H1 (cell line): ENCODE data around the gene L3MBTL1. TPM values are rescaled to one million over a fixed set of nuclear protein-coding genes. Genes with fewer than 3 reads are reported as not detected.

ENCODE experiments used
- CTCF ChIA-PET: fragments of 300-600 bp; sonication (Branson Sonifier 250); formaldehyde crosslinking; loops from one replicate; lab custom pipeline; 2021; ENCODE audit not compliant: partially characterized antibody; lab: Charles Lee
- POLR2A ChIA-PET: fragments of 300-600 bp; sonication (Branson Sonifier 250); formaldehyde crosslinking; loops from one replicate; lab custom pipeline; 2021; ENCODE audit warnings: inconsistent platforms; ENCODE audit not compliant: partially characterized antibody; lab: Charles Lee
- DNase-seq, 2 experiments: peaks; one replicate each; pipeline versions ENCODE4 v3.0.0 to v3.0.0-alpha.2; 2010 to 2022; ENCODE audit warnings: low spot score in 2 of 2, low read depth in 1 of 2, mixed read lengths in 1 of 2
- FAIRE-seq: peaks from 2 replicates; lab custom pipeline; 2011; peaks lifted over from hg19 to GRCh38; lab: Jason Lieb, UNC
- H2AFZ ChIP-seq: 2 replicates; pipeline ENCODE4 v1.8.1; 2012; ENCODE audit warnings: low read length, inconsistent platforms
- H2AK5ac ChIP-seq: 2 replicates; pipeline ENCODE4 v1.6.1; 2013; ENCODE audit warnings: low read depth, low read length
- H2BK120ac ChIP-seq: replicated peaks from 2 replicates; pipeline ENCODE3; 2013; ENCODE audit warnings: low read depth, low read length, inconsistent platforms
- H2BK12ac ChIP-seq: 2 replicates; pipeline ENCODE4 v1.6.1; 2013; ENCODE audit warnings: low read depth, low read length
- H2BK15ac ChIP-seq: 2 replicates; pipeline ENCODE4 v1.6.1; 2013; ENCODE audit warnings: low read length
- H2BK20ac ChIP-seq: 2 replicates; pipeline ENCODE4 v1.6.1; 2013; ENCODE audit warnings: low read length
- H2BK5ac ChIP-seq: 2 replicates; pipeline ENCODE4 v1.6.1; 2013; ENCODE audit warnings: low read depth, low read length
- H3K14ac ChIP-seq: 2 replicates; pipeline ENCODE4 v1.6.1; 2013; ENCODE audit warnings: inconsistent platforms; ENCODE audit not compliant: insufficient read length
- H3K18ac ChIP-seq: 2 replicates; pipeline ENCODE4 v1.6.1; 2013; ENCODE audit warnings: low read length; ENCODE audit errors: extremely low read depth
- H3K23ac ChIP-seq: 2 replicates; pipeline ENCODE4 v1.6.1; 2013; ENCODE audit warnings: inconsistent platforms; ENCODE audit not compliant: insufficient read length
- H3K23me2 ChIP-seq: 2 replicates; pipeline ENCODE4 v1.6.1; 2013; ENCODE audit warnings: low read depth, low read length
- H3K27ac ChIP-seq: 2 replicates; pipeline ENCODE4 v1.6.1; 2011; ENCODE audit warnings: low read depth, low read length, inconsistent platforms
- H3K27me3 ChIP-seq, 4 experiments: replicated peaks in 1 of 4; 1 replicate in 1 of 4; 2 replicates in 3 of 4; pipeline versions ENCODE4 v1.6.1 to v1.8.1; 2011 to 2013; ENCODE audit warnings: low read length in 3 of 4, mild to moderate bottlenecking in 3 of 4, inconsistent platforms in 2 of 4, mixed read lengths in 2 of 4, moderate library complexity in 1 of 4; ENCODE audit not compliant: control insufficient read depth in 3 of 4, insufficient read depth in 3 of 4; ENCODE audit errors: extremely low read depth in 1 of 4
- H3K36me3 ChIP-seq, 4 experiments: 2 replicates each; pipeline versions ENCODE4 v1.6.1 to v1.8.1; 2011 to 2013; ENCODE audit warnings: mild to moderate bottlenecking in 4 of 4, low read length in 3 of 4, moderate library complexity in 2 of 4, control low read depth in 1 of 4, inconsistent platforms in 1 of 4; ENCODE audit not compliant: insufficient read depth in 4 of 4, control insufficient read depth in 2 of 4
- H3K4ac ChIP-seq: replicated peaks from 2 replicates; pipeline ENCODE3; 2013; ENCODE audit warnings: low read length, low read depth, mixed read lengths, inconsistent platforms; ENCODE audit not compliant: insufficient read length
- H3K4me1 ChIP-seq, 4 experiments: replicated peaks in 1 of 4; 1 replicate in 1 of 4; 2 replicates in 3 of 4; pipeline versions ENCODE4 v1.6.1 to v1.8.1; 2011 to 2013; ENCODE audit warnings: low read length in 3 of 4, inconsistent platforms in 2 of 4, mixed read lengths in 1 of 4; ENCODE audit not compliant: insufficient read depth in 4 of 4, control insufficient read depth in 3 of 4
- H3K4me2 ChIP-seq, 2 experiments: 2 replicates each; pipeline versions ENCODE4 v1.6.1 to v1.8.1; 2011 to 2013; ENCODE audit warnings: low read depth in 2 of 2, low read length in 2 of 2, control low read depth in 1 of 2, inconsistent platforms in 1 of 2, mild to moderate bottlenecking in 1 of 2; ENCODE audit not compliant: insufficient read depth in 1 of 2
- H3K4me3 ChIP-seq, 4 experiments: fragments of 200-600, 300-600 bp in 1 of 4; sonication (generic), shearing (Covaris generic), sonication (Bioruptor Twin) in 1 of 4; 2 replicates each; pipeline versions ENCODE4 v1.5.1 to v1.8.1; 2011 to 2016; ENCODE audit warnings: low read length in 4 of 4, low read depth in 3 of 4, control low read depth in 2 of 4, inconsistent platforms in 2 of 4, mild to moderate bottlenecking in 2 of 4, mixed read lengths in 1 of 4, moderate library complexity in 1 of 4; ENCODE audit not compliant: insufficient read depth in 2 of 4; ENCODE audit errors: extremely low read depth in 1 of 4
- H3K56ac ChIP-seq: replicated peaks from 2 replicates; pipeline ENCODE3; 2013; ENCODE audit warnings: low read depth, mild to moderate bottlenecking, mixed read lengths, low read length, inconsistent platforms; ENCODE audit not compliant: insufficient read length
- H3K79me1 ChIP-seq: 2 replicates; pipeline ENCODE4 v1.6.1; 2013; ENCODE audit warnings: low read depth, low read length, control low read depth
- H3K79me2 ChIP-seq, 2 experiments: 2 replicates each; pipeline versions ENCODE4 v1.6.1 to v1.8.1; 2012 to 2013; ENCODE audit warnings: low read length in 2 of 2, mild to moderate bottlenecking in 2 of 2, inconsistent platforms in 1 of 2; ENCODE audit not compliant: insufficient read depth in 2 of 2, control insufficient read depth in 1 of 2
- H3K9ac ChIP-seq, 4 experiments: replicated peaks in 1 of 4; 1 replicate in 1 of 4; 2 replicates in 3 of 4; pipeline versions ENCODE4 v1.6.1 to v1.8.1; 2011 to 2013; ENCODE audit warnings: low read depth in 3 of 4, low read length in 3 of 4, control low read depth in 2 of 4, mild to moderate bottlenecking in 2 of 4, moderate library complexity in 2 of 4, inconsistent platforms in 1 of 4; ENCODE audit errors: extremely low read depth in 1 of 4
- H3K9me3 ChIP-seq, 2 experiments: 2 replicates each; pipeline versions ENCODE4 v1.6.1 to v1.8.1; 2012 to 2013; ENCODE audit warnings: mild to moderate bottlenecking in 2 of 2, moderate library complexity in 2 of 2, control low read depth in 1 of 2, inconsistent platforms in 1 of 2, low read depth in 1 of 2, low read length in 1 of 2, mixed read lengths in 1 of 2; ENCODE audit not compliant: insufficient read depth in 2 of 2
- H4K20me1 ChIP-seq, 2 experiments: replicated peaks in 1 of 2; 2 replicates each; pipeline versions ENCODE3 to v1.8.1; 2011 to 2013; ENCODE audit warnings: inconsistent platforms in 2 of 2, low read length in 2 of 2, mild to moderate bottlenecking in 1 of 2; ENCODE audit not compliant: insufficient read depth in 2 of 2, control insufficient read depth in 1 of 2
- H4K5ac ChIP-seq: 2 replicates; pipeline ENCODE4 v1.6.1; 2013; ENCODE audit warnings: low read length, low read depth, mixed read lengths, inconsistent platforms; ENCODE audit not compliant: insufficient read length
- H4K8ac ChIP-seq: 2 replicates; pipeline ENCODE4 v1.8.0; 2013; ENCODE audit warnings: mild to moderate bottlenecking, moderate library complexity, low read length, inconsistent platforms; ENCODE audit not compliant: insufficient read depth; ENCODE audit errors: extremely low read depth
- H4K91ac ChIP-seq: replicated peaks from 2 replicates; pipeline ENCODE3; 2013; ENCODE audit warnings: low read length, mixed read lengths, inconsistent platforms; ENCODE audit not compliant: insufficient read length
- KDM4A ChIP-seq: IDR thresholded peaks from one replicate; pipeline ENCODE4 v1.7.1; 2012; ENCODE audit warnings: low read depth, mild to moderate bottlenecking, moderate library complexity, low read length, inconsistent platforms; ENCODE audit not compliant: severe bottlenecking
- PHF8 ChIP-seq: fragments of 200-600 bp; sonication (generic); conservative IDR thresholded peaks from 2 replicates; pipeline ENCODE4 v1.7.1; 2012; ENCODE audit warnings: low read depth, mild to moderate bottlenecking, inconsistent platforms, low read length, moderate library complexity
- POLR2A ChIP-seq, 2 experiments: IDR thresholded peaks; 1 replicate in 1 of 2; 2 replicates in 1 of 2; pipeline ENCODE4 v1.6.1; 2011; ENCODE audit warnings: low read depth in 2 of 2, low read length in 2 of 2, mild to moderate bottlenecking in 2 of 2; ENCODE audit errors: control extremely low read depth in 1 of 2
- POU5F1 ChIP-seq: IDR thresholded peaks from 2 replicates; pipeline ENCODE4 v1.6.1; 2011; ENCODE audit warnings: low read depth, mild to moderate bottlenecking, low read length, moderate library complexity
- SP4 ChIP-seq: IDR thresholded peaks from 2 replicates; pipeline ENCODE4 v1.6.1; 2012; ENCODE audit warnings: low read length, inconsistent platforms
- TAF1 ChIP-seq: IDR thresholded peaks from 2 replicates; pipeline ENCODE4 v1.6.1; 2011; ENCODE audit warnings: mild to moderate bottlenecking, low read depth, low read length
- YY1 ChIP-seq: IDR thresholded peaks from 2 replicates; pipeline ENCODE4 v1.6.1; 2011; ENCODE audit warnings: low read depth, mild to moderate bottlenecking, low read length
- WGBS, 2 experiments: shearing (Covaris generic) in 1 of 2; methylation state at CpG; one replicate each; pipeline versions ENCODE4 v1.1.6 to v1.1.7; 2013 to 2015; ENCODE audit warnings: low lambda C conversion rate in 2 of 2, mixed read lengths in 2 of 2, inconsistent platforms in 1 of 2, low coverage in 1 of 2, missing lambda C conversion rate in 1 of 2; ENCODE audit not compliant: insufficient replicate concordance in 2 of 2, insufficient coverage in 1 of 2, insufficient read length in 1 of 2; ENCODE audit errors: extremely low coverage in 1 of 2, missing lambda C conversion rate in 1 of 2; 5-methylcytosine and 5-hydroxymethylcytosine counted together
- polyA plus RNA-seq, 7 experiments: library from polyadenylated mRNA; depleted of rRNA in 3 of 7; stranded (reverse) in 5 of 7; unstranded in 2 of 7; fragments of >200 nt in 5 of 7; fragments of 200-250 nt in 2 of 7; gene quantifications; 1 replicate in 5 of 7; 2 replicates in 1 of 7; 4 replicates in 1 of 7; pipeline versions ENCODE4 v1.2.1 to v1.2.3, GENCODE V29; 2011 to 2013; ENCODE audit warnings: missing spikeins in 2 of 7, mixed read lengths in 2 of 7
- total RNA-seq: library from RNA; stranded (reverse); fragmentation: NEBNext Ultra II Directional; extraction: Animal tissue kit (Norgen Biotek cat#: 25700); gene quantifications from 2 replicates; pipeline ENCODE4 v1.2.1, GENCODE V29; 2021

Gene L3MBTL1
- total and polyA plus RNA-seq, 2 of the 8 experiments (the other 6 are each of a cell fraction or from before 2014, with no cell fraction given) = 11.9 to 17.0 TPM

DNA sequence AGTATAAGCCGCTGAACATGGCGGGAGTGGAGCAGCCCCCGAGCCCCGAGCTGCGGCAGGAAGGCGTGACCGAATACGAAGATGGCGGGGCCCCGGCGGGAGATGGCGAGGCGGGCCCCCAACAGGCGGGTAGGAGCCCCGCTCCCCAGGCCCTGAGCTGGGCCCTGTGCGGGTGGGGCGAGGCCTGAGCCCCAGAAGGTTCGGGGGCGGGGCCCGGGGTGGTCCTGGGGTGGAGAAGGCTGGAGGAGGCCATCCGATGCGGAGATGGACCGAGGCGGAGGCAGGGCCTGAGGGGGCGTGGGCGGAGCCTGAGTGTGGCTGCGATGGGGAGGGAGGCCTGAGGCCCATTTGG, 7.1 kb downstream of the L3MBTL1 start:
- Histone ChIP-seq H3K23ac (no peak overlapping the region), H3K9ac (peak overlapping the region in 3 of 4 experiments; percentile 1 to 56 (median 36); a peak in 4 of 7 replicates), H3K18ac (no peak overlapping the region; the same call in none of the 2 replicates), H2BK15ac (no peak overlapping the region), H3K14ac (no peak overlapping the region), H2BK5ac (peak overlapping the region; percentile 66; the same call in 1 of the 2 replicates), H3K4me2 (peak overlapping the region; percentile 64 to 77), H2AFZ (no peak overlapping the region), H2BK120ac (no peak overlapping the region), H4K5ac (peak overlapping the region; percentile 87), H3K4me3 (peak overlapping the region; percentile 49 to 71 (median 56)), H3K79me1 (no peaks in the 10 kb centered on the region), H4K20me1 (no peaks in the 10 kb centered on the region), H4K8ac (no peak overlapping the region), H2AK5ac (no peak overlapping the region), H3K23me2 (0 out of 2 replicates have a peak, but pooled peaks cover 5% of the 10 kb centered on the region), H3K56ac (peak overlapping the region; percentile 14), H4K91ac (no peak overlapping the region), H3K4me1 (no peaks in the 10 kb centered on the region; a peak in 1 of 7 replicates), H3K79me2 (peaks cover 0 to 14% of the 10 kb centered on the region in 2 experiments; a peak in 1 of 4 replicates), H3K4ac (peak overlapping the region; percentile 77), H2BK12ac (no peak overlapping the region), H3K27ac (0 out of 2 replicates have a peak overlapping the region, but pooled peaks have one; percentile 46), H3K9me3 (no peaks in the 10 kb centered on the region), H2BK20ac (no peak overlapping the region), H3K27me3 (no peaks in the 10 kb centered on the region), H3K36me3 (peaks cover 0 to 5% (median 1%) of the 10 kb centered on the region in 4 experiments; a peak in 2 of 8 replicates)
- CTCF ChIA-PET = interaction anchor here (1.0 kb wide), 1 partner anchor 13 kb away, joined by 5 read pairs; no protein-coding TSS in a partner anchor
- FAIRE-seq (no peak), DNase-seq (no peak)
- WGBS, 2 experiments = 39% methylated on average over 9 of the region's 27 CpGs; no CpG with 5 or more reads in 1 of the 2 experiments
- POLR2A ChIA-PET = interaction anchor here (0.8 to 3.9 kb wide), 7 partner anchors 15 to 164 kb away, joined by 3 to 29 read pairs (median 4); partner anchors contain the start of gene SRSF6
- 0 out of 2 replicates have a peak, but pooled peaks have one; percentile 3 for TF ChIP-seq SP4
- TF ChIP-seq PHF8 = peak; percentile 66; the same call in 1 of the 2 replicates
- TF ChIP-seq POLR2A (IDR thresholded peaks at IDR 0.05; ENCODE audit: control extremely low read depth in 1 of 2, low read depth in 2 of 2, low read length in 2 of 2) = peak in 1 of 2 experiments; percentile 7; a peak in 2 of 3 replicates
- TF ChIP-seq YY1 = peak; percentile 81
- TF ChIP-seq POU5F1 = no peak
- TF ChIP-seq TAF1 = peak; percentile 31; the same call in 1 of the 2 replicates
- no peak for TF ChIP-seq KDM4A
